RPMI8226 (cell line): ENCODE data around the gene PRUNE1.

ENCODE experiments used
- DNase-seq: peaks from one replicate; pipeline ENCODE4 v3.0.0-alpha.2; 2015

Gene PRUNE1

GRCh38 chr1:151054971-151055547 lies 46.8 kb downstream of the PRUNE1 start:
- DNase-seq: no peak

GRCh38 chr1:151055581-151055980 lies 47.3 kb downstream of the PRUNE1 start:
- DNase-seq: no peak

GRCh38 chr1:151056149-151056548 lies 47.9 kb downstream of the PRUNE1 start:
- peak; percentile 13 for DNase-seq

GRCh38 chr1:151058692-151059091 lies 50.4 kb downstream of the PRUNE1 start:
- DNase-seq: peak; percentile 31

- DNase-seq: peak; percentile 92
Observed at GRCh38 chr1:151059109-151060006, 51.1 kb downstream of the PRUNE1 start, which contains the start of gene CDC42SE1. Gene CDC42SE1 (minus strand): TSS chr1:151059622. CDS start chr1:151055730, 3,892 bp downstream.

GRCh38 chr1:151060007-151060656 lies 51.9 kb downstream of the PRUNE1 start, which contains the start of gene MLLT11:
Gene MLLT11 (plus strand): TSS chr1:151060397. CDS start chr1:151067225, 6,828 bp downstream.
- no peak for DNase-seq

GRCh38 chr1:151060657-151061421 lies 52.6 kb downstream of the PRUNE1 start:
- no peak for DNase-seq

GRCh38 chr1:151061704-151062103 lies 53.5 kb downstream of the PRUNE1 start:
- no peak for DNase-seq

GRCh38 chr1:151062741-151063371 lies 54.6 kb downstream of the PRUNE1 start:
- DNase-seq: no peak

GRCh38 chr1:151065089-151065645 lies 56.9 kb downstream of the PRUNE1 start:
- DNase-seq: no peak

GRCh38 chr1:151067185-151067584 lies 58.9 kb downstream of the PRUNE1 start:
- DNase-seq: no peak

GRCh38 chr1:151069103-151069486 lies 60.8 kb downstream of the PRUNE1 start:
- no peak for DNase-seq

- peak; percentile 95 for DNase-seq
Observed at GRCh38 chr1:151070474-151071276, 62.4 kb downstream of the PRUNE1 start, which contains the start of gene GABPB2. Gene GABPB2 (plus strand): TSS chr1:151070761. CDS start chr1:151088190, 17,429 bp downstream.

GRCh38 chr1:151072224-151072623 lies 64.0 kb downstream of the PRUNE1 start:
- DNase-seq: no peak
